ENCODE results near the gene FAM78A. TPM values are rescaled to one million over a fixed set of nuclear protein-coding genes. Genes with fewer than 3 reads are reported as not detected.

The FAM78A gene
- polyA plus RNA-seq, 1 experiment: 0.40 TPM

- no peak for DNase-seq (ENCODE audit: low read depth, low spot score)
- TF ChIP-seq CTCF (IDR thresholded peaks at IDR 0.05; ENCODE audit: low read depth, low read length): no peak
- Histone ChIP-seq H3K27me3 (ENCODE audit: control insufficient read depth, insufficient read depth, low read length) (peaks cover 10% of the 10 kb centered on the region), H3K4me3 (ENCODE audit: low read depth, low read length) (no peak overlapping the region), H3K9me3 (ENCODE audit: control insufficient read depth, insufficient read depth, low read length) (peaks cover 4% of the 10 kb centered on the region; the same call in 1 of the 2 replicates), H3K27ac (ENCODE audit: low read depth, low read length) (no peak overlapping the region)
- CTCF ChIA-PET: interaction anchor here (0.7 kb wide), 1 partner anchor 17 kb away, joined by 5 read pairs; no protein-coding TSS in a partner anchor
- POLR2A ChIA-PET: interaction anchor here (0.5 kb wide), 1 partner anchor 1652 kb away, joined by 4 read pairs; no protein-coding TSS in a partner anchor
These were observed 43.2 kb upstream of the FAM78A start for GRCh38 chr9:131319486-131319885.

GRCh38 chr9:131318231-131319085, 42.1 kb upstream of the FAM78A start:
- ChIA-PET CTCF (interaction anchor here (0.6 kb wide), 1 partner anchor 15 kb away, joined by 4 read pairs; no protein-coding TSS in a partner anchor), POLR2A (no interaction called here)
- Histone ChIP-seq H3K9me3 (ENCODE audit: control insufficient read depth, insufficient read depth, low read length) (peaks cover 4% of the 10 kb centered on the region; the same call in 1 of the 2 replicates), H3K27me3 (ENCODE audit: control insufficient read depth, insufficient read depth, low read length) (peaks cover 10% of the 10 kb centered on the region), H3K4me3 (ENCODE audit: low read depth, low read length) (no peak overlapping the region), H3K27ac (ENCODE audit: low read depth, low read length) (no peak overlapping the region)
- no peak for TF ChIP-seq CTCF (IDR thresholded peaks at IDR 0.05; ENCODE audit: low read depth, low read length)
- DNase-seq (ENCODE audit: low read depth, low spot score): no peak

- Histone ChIP-seq H3K4me3 (ENCODE audit: low read depth, low read length) (no peak overlapping the region), H3K27me3 (ENCODE audit: control insufficient read depth, insufficient read depth, low read length) (peaks cover 16% of the 10 kb centered on the region), H3K9me3 (ENCODE audit: control insufficient read depth, insufficient read depth, low read length) (peaks cover 4% of the 10 kb centered on the region; the same call in 1 of the 2 replicates), H3K27ac (ENCODE audit: low read depth, low read length) (no peak overlapping the region)
- DNase-seq (ENCODE audit: low read depth, low spot score): no peak
- TF ChIP-seq CTCF (IDR thresholded peaks at IDR 0.05; ENCODE audit: low read depth, low read length): no peak
- ChIA-PET CTCF (interaction anchor here (0.7 kb wide), 2 partner anchors 24 to 77 kb away, joined by 3 to 4 read pairs; no protein-coding TSS in a partner anchor), POLR2A (interaction anchor here (0.7 kb wide), 1 partner anchor 563 kb away, joined by 3 read pairs; no protein-coding TSS in a partner anchor)
These were observed 36.8 kb upstream of the FAM78A start for GRCh38 chr9:131312822-131313770.

- no peak for TF ChIP-seq CTCF (IDR thresholded peaks at IDR 0.05; ENCODE audit: low read depth, low read length)
- no peak for DNase-seq (ENCODE audit: low read depth, low spot score)
- ChIA-PET POLR2A (no interaction called here), CTCF (no interaction called here)
- H3K27me3 ChIP-seq (ENCODE audit: control insufficient read depth, insufficient read depth, low read length): peaks cover 14% of the 10 kb centered on the region
- H3K27ac ChIP-seq (ENCODE audit: low read depth, low read length): no peak overlapping the region
- peaks cover 4% of the 10 kb centered on the region; the same call in 1 of the 2 replicates for H3K9me3 ChIP-seq (ENCODE audit: control insufficient read depth, insufficient read depth, low read length)
- no peak overlapping the region for H3K4me3 ChIP-seq (ENCODE audit: low read depth, low read length)
These were observed 35.9 kb upstream of the FAM78A start for GRCh38 chr9:131312246-131312645.

Measured in AG04450 (cell line).